ENCODE data around the gene SPECC1L.

The SPECC1L gene

GRCh38 chr22:24400034-24400725, 129.5 kb downstream of the SPECC1L start:
- no peak for DNase-seq (ENCODE audit: low spot score)

DNA sequence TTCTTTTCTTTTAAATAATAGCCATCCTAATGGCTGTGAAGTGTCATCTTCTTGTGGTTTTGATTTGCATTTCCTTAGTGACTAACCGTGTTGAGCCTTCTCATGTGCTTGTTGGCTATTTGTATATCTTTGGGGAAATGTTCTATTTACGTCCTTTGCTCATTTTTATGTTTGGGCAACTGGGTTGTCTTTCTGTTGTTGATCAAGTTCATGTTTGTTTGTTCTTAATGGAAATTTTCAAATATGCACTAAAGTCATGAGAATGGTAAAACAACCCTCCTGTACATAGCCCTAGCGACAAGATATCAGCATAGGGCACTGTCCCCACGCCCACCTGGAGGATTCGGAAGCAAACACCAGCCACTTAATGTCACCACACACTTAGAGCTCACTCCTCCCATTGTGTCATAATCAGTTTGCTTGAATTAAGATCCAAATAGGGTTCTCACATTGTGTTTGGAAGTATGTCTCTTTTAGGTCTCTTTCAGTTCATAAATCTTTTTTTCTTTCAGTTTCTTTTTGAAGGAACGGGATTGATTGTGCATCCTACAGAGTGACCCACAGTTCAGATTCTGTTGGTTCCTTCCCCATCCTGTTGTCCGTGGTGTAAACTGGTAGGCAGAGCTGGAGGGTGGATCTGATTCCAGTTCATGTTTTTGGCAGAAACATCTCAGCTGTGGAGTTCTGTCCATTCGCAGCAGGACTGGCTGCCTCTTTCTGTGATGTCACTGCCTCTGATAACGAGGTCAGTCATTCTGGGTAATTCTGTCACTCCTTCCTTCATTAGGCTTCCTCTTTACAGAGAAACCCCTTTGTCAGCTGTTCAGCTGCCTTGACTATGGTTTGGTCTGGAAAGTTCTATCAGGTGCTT, 130.3 kb downstream of the SPECC1L start:
- DNase-seq (ENCODE audit: low spot score), result no peak

GRCh38 chr22:24401931-24402367, 131.3 kb downstream of the SPECC1L start:
- DNase-seq (ENCODE audit: low spot score), result no peak

DNA sequence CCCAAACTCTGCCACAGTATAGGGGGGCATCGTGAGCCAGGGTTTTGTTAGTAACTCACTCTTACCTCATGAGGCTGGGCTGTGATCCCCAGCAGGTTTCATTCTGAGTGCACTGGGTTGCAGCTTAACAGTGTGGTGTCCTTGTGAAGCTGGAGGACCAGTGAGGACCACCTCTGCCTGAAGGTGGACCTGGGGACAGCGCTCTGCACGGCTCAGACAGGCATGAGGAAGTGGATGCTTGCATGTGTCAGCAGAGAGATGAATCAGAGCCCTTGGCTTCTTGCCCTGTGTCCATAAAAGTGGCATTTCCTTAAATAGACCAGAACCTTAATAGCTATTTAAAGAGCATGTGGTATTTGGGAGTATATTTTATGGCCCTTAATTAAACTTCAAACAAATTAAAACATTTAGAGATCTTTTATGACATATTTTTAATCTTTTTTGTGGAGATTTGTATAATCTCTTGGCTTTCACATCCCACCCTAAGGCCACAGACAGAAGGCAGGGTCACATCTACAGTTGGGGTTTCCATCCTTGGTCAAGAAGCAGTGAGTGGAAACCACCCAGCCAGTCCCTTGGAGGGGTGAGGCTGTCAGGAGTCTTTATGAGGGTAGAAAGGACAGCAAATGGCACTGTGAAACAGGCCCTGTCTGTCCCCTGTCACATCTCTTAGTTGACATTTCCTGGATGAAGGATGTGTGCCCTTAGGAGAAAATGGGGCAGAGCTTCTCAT, 132.0 kb downstream of the SPECC1L start:
- peak; percentile 96 for DNase-seq (ENCODE audit: low spot score)

DNA sequence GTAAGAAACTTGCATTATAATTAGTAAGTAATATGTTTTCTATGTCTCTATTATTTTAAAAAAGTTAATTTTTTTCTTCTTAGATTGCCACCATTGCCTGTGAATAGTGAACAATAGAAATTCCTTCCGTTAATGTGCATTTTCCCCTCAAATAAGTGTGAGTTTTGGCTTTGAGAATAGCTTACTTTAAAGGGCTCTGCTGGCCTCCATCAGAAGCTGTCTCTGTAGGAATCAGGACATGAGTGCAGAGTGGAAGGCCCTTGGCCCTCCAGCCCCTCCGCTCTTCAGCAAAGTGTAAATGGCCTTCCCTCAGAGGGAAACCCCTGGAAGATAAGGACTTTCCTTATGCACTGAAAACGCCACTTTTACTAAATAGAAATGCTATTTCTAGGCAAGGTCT, 132.7 kb downstream of the SPECC1L start:
- DNase-seq (ENCODE audit: low spot score), result no peak

DNA sequence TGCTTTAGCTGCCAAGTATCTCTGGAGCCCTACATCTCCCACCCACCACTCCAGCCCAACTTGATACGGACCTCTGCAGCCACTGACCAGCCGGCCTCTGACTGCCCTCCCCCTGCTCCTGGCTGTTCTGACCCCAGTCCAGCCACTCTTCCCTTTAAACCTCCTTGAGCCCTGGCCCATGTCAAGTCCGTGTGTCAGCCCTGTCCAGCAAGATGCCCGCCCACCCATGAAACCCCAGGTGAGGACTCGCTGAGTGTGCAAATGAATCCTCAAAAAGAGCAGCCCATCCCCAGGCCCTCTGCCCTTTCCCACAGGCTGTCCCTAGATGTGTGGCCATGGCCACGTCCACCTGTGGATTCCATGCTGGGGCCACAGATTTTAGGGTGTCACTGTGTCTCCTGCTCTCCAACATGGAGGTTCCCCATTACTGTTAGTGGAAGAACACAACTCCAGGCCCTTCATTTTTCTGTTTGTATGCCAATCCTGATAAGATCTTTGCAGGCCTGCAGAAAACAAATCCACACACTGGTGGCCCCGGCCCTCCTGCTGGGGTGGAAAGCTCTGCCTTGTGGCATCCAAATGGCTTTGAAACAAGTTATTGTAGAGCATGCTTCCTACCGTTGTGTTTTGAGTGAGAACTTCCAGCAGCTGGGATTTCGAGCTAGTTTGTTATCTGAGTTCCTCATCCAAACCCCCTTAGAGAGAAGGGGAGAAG, 134.1 kb downstream of the SPECC1L start:
- no peak for DNase-seq (ENCODE audit: low spot score)

DNA sequence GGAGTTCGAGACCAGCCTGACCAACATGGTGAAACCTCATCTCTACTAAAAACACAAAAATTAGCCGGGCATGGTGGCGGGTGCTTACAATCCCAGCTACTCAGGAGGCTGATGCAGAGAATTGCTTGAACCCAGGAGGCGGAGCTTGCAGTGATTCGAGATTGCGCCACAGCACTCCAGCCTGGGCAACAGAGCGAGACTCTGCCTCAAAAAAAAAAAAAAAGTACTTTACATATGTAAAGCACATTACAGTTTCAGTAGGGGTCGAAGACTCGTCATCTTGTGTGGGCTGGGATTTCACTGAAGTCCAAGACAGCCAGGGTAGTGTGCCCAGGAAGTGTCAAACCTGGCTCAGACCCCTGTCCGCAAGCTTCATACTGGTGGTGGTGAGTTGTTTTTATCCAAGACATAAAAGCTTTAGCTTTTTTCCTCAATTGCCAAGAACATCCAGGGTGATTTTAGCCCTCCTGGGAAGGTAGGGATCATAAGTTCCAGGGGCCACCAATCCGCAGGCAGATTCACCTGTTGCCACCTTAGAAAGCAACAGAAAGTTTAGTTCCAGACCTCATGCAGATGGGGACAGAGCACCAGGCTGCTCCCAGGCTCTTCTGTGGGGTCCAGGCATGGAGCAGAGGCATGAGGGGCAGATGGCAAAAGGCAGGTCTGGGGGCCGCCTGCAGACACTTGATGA, 135.1 kb downstream of the SPECC1L start:
- no peak for DNase-seq (ENCODE audit: low spot score)

GRCh38 chr22:24406322-24407277, 136.0 kb downstream of the SPECC1L start:
- DNase-seq (ENCODE audit: low spot score), result no peak

DNA sequence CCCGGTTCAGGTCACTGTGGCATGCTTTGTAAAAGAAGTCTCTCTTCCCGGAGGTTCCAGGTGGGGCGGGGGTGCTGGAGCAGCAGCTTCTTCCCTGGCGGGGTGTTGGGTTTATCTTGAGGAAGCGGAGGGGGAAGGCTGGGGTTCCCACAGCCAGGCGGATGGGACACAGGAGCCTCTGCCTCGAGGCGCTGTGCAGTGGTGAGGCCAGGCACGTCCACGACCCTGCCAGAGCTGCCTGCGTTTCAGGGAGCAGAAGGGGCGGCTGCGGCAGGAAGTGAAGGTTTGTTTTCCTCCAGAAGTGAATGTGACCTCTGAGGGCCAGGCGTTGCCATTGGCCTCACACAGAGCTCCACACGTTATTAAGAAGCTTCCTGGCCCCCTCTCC, 136.6 kb downstream of the SPECC1L start:
- no peak for DNase-seq (ENCODE audit: low spot score)

GRCh38 chr22:24407884-24408283, 137.3 kb downstream of the SPECC1L start:
- no peak for DNase-seq (ENCODE audit: low spot score)

DNA sequence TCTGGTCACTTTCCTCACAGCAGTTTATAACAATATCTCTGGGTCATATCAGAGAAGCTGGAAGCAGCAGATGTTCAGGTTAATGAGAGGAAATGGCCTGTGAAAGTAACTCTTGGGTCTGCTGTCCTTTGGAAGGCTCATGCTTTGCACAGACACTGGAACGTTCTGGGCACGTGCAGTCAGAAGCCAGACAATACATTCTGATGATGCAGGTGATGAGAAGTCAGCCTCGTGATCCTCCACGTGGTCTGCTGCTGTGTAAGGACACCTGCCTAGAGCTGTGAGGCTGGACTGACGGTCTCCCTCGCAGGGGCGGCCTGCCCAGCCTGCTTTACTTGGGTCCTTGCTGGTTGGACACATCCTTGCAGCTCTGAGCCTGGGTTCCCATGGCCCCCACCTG, 138.0 kb downstream of the SPECC1L start:
- no peak for DNase-seq (ENCODE audit: low spot score)

DNA sequence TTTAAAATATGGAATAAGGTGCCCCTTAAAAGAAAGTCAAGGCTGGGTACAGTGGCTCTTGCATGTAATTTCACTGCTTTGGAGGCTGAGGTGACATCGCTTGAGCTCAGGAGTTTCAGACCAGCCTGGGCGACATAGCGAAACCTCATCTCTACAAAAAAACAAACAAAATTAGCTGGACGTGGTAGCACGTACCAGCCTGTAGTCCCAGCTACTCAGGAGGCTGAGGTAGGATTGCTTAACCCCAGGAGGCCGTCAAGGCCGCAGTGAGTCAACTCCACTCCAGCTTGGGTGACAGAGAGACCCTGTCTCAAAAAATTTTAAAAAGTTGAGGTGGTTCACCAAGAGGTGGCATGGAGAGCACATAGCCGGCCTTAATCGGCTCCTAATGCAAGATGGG, 139.1 kb downstream of the SPECC1L start:
- no peak for DNase-seq (ENCODE audit: low spot score)

GRCh38 chr22:24410110-24410856, 139.7 kb downstream of the SPECC1L start:
- no peak for DNase-seq (ENCODE audit: low spot score)

DNA sequence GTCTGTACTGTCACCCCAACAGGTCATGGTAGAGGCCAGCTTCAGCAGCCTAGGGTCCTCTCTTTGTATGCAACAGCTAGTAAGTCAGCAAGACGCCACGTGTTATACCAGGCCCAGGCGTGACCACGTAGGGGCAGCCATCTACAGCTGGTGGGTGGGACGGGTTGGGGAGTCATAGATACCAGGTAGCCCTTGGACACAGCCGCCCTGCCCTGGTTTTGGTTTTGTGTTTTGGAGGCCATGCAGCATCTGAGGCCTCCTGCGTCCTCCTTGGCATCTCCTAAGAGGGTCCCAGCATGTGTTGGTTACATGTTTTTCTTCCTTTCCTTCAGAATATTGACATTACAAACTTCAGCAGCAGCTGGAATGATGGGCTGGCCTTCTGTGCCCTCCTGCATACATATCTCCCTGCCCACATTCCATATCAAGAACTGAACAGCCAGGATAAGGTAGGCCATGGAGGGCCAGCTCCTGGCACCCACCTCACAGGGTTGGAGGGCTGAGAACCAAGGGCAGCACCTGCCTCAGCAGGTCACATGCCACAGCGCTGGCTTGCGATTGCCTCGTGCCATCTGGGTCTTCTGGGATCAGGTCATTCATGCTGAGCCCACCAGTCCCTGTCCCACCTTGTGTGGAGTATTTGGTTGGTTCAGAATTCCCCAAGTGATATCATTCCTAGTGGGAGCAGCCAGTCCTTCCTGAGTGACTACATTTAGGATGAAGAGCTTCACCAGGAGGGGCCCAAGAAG, 140.8 kb downstream of the SPECC1L start:
- no peak for DNase-seq (ENCODE audit: low spot score)

GRCh38 chr22:24412274-24412673, 141.6 kb downstream of the SPECC1L start:
- DNase-seq (ENCODE audit: low spot score), result no peak

DNA sequence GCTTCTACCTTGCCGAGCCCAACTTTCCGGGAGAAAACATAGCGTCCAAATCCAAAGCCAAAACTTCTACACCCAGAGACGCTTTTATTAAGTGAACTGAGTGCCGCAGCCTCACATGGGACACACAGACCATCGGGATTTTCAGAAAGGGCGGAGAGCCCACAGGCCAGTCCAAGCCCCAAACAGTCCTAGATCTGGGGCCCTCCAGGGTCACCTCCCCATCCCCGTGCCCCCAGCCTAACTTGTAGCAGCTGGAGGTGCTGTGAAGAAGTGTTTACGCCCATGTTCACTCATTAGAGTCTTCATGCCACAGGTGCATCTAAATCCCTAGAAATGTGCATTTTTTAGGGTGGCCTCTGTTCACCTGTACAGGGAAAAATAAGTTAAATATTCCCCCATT, 142.6 kb downstream of the SPECC1L start:
- no peak for DNase-seq (ENCODE audit: low spot score)

DNA sequence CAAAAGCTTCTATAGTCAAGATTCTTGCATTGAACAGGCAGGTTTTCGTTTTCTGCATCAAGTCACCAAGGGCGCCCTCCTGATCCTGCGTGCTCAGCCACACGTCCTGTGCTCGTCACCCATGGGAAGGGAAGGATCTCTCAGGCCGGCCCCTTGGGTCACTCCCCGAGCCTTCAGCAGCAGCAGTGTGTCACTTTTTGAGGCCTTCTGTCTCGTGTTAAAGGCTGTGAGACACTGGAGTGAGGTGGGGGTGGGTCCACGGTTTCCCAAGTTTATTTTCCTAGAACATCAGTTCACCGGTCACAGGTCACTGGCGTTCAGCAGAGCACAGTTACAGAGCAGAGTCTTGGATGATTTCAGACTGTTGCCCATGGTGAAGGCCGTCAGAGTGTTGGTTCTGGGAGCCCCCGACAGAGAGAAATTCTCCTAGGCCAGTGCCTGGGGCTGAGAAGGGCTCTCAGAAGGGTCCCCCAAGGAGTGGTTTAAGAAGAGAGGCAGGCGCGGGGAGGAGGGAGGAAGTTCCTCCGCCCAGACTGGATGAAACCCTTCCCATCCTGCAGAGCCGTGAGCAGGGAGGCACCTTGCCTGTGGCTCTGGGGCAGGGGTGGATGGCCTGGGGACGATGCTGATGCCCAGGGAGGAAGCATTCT, 143.2 kb downstream of the SPECC1L start:
- DNase-seq (ENCODE audit: low spot score), result no peak

- DNase-seq (ENCODE audit: low spot score), result no peak
Observed at GRCh38 chr22:24414523-24414922, 143.9 kb downstream of the SPECC1L start.
